Duodenal mucosa (tissue), 2 donors: ENCODE measurements around the gene CHCHD1.

Experiments
- H3K27ac ChIP-seq: one replicate; pipeline ENCODE4 v1.7.0; 2013; ENCODE audit warnings: low read depth, low read length
- H3K27me3 ChIP-seq, 2 donors: one replicate each; pipeline ENCODE4 v1.7.0; 2013; ENCODE audit warnings: low read length in 2 of 2, control low read depth in 1 of 2; ENCODE audit not compliant: insufficient read depth in 2 of 2, control insufficient read depth in 1 of 2
- H3K36me3 ChIP-seq, 2 donors: one replicate each; pipeline ENCODE4 v1.7.0; 2013; ENCODE audit warnings: low read length in 2 of 2, control low read depth in 1 of 2; ENCODE audit not compliant: insufficient read depth in 2 of 2, control insufficient read depth in 1 of 2
- H3K4me1 ChIP-seq, 2 donors: one replicate each; pipeline ENCODE4 v1.7.0; 2013; ENCODE audit warnings: low read length in 2 of 2, control low read depth in 1 of 2; ENCODE audit not compliant: insufficient read depth in 2 of 2, control insufficient read depth in 1 of 2
- H3K4me3 ChIP-seq, 2 donors: one replicate each; pipeline ENCODE4 v1.7.0; 2013; ENCODE audit warnings: low read length in 2 of 2, low read depth in 1 of 2
- H3K9ac ChIP-seq, 2 donors: one replicate each; pipeline ENCODE4 v1.7.0; 2013; ENCODE audit warnings: low read length in 2 of 2, low read depth in 1 of 2
- H3K9me3 ChIP-seq, 2 donors: one replicate each; pipeline ENCODE4 v1.7.0; 2013; ENCODE audit warnings: low read length in 2 of 2, control low read depth in 1 of 2; ENCODE audit not compliant: control insufficient read depth in 1 of 2

The CHCHD1 gene

DNA sequence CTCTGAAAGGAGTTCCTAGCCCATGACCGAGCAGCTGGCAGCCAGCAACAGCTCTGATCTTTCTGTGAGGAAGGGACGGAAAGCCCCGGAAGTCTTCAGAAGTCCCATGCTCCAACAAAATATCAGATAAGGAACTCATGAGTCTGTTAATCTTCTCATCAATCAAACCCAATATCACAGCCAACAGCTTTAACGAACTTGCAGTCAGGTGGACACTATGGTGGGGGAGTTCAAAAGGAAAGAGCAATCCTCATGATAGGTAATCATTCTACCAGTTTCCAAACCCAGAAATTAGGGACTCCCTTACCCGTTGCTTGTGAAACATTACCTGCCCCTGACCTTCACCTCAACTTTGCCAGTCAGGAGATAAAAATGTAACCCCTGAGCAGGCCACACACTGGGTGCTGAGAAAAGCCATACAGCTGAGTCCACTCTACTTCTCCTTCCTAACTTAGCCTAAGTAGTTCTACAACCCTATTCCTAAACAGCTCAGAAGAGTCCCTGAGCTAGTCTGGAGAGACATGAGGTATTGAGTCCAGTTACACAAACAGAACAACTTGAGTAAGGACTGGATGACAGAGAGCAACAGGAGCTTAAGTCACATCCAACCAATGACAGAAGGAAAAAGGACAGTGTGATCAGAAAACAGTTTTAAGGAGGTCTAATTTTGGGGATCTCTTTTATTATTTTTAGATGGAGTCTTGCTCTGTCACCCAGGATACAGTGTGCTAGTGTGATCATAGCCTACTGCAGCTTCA, 27.4 kb downstream of the CHCHD1 start:
- Histone ChIP-seq H3K4me1 (peaks cover 4 to 10% of the 10 kb centered on the region in 2 donors), H3K9ac (no peak overlapping the region), H3K27ac (no peak overlapping the region)

DNA sequence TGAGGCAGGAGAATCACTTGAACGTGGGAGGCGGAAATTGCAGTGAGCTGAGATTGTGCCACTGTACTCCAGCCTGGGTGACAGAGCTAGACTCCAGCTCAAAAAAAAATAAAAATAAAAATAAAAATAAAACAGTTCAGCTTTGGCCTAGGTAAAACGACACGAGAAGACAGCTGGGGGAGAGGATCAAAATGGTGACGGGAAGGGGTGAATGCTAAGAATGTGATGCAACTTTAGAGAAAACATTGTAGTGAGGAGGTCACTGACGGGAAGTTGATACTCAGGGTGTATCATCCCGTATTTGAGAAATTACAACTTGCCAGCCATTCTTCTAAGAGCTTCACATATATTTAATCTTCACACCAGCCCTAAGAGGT, 28.5 kb downstream of the CHCHD1 start:
- Histone ChIP-seq H3K4me1 (peaks cover 4 to 10% of the 10 kb centered on the region in 2 donors), H3K4me3 (peak overlapping the region; percentile 74 to 79), H3K9ac (peak overlapping the region; percentile 55 to 64), H3K27ac (no peak overlapping the region), H3K36me3 (peaks cover 44 to 59% of the 10 kb centered on the region in 2 donors), H3K9me3 (no peaks in the 10 kb centered on the region), H3K27me3 (no peaks in the 10 kb centered on the region)

More for the DNA sequence above, 27.4 kb downstream of the CHCHD1 start:
- Histone ChIP-seq H3K36me3 (peaks cover 36 to 60% of the 10 kb centered on the region in 2 donors), H3K9me3 (no peaks in the 10 kb centered on the region), H3K4me3 (no peak overlapping the region), H3K27me3 (no peaks in the 10 kb centered on the region)

DNA sequence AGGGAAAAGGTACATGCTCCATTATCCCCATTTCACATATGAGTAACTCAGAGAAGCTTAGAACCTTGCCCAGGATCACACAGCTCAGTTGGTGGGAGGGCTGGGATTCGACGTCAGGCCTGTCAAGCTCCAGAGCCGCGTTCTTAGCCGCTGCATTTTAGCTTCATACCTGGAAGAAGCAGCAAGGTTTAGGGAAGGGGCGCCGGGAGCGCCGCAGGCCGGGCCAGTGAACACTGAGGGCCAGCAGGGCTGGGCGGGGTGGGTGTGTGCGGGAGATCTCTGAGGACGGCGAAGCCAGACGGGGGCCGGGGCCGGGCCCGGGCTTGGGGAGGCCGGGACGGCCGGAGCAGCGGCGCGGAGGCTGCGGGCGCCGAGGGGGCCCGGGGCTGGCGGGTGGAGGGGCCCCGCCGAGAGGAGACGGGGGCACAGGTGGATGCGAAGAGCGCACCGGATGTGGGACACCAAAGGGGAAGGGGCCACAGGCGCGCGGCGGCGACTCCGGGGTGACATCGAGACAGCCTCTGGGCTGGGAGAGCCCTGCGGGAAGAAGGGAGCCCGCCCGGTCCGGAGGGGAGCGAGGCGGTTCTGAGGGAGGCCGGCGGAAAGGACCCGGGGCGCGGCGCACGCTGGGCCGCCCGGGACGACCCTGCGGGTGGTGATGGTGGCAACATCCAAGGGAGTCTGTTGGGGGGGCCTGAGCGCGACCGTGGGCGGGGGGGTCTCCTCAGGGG, 29.1 kb downstream of the CHCHD1 start:
- H3K4me3 ChIP-seq, result peak overlapping the region; percentile 74 to 79
- H3K27ac ChIP-seq, result peak overlapping the region; percentile 81
- H3K27me3 ChIP-seq, result no peaks in the 10 kb centered on the region
- H3K9me3 ChIP-seq, result no peaks in the 10 kb centered on the region
- H3K4me1 ChIP-seq, result peaks cover 4 to 10% of the 10 kb centered on the region in 2 donors
- H3K36me3 ChIP-seq, result peaks cover 39 to 54% of the 10 kb centered on the region in 2 donors
- peak overlapping the region; percentile 55 to 64 for H3K9ac ChIP-seq

DNA sequence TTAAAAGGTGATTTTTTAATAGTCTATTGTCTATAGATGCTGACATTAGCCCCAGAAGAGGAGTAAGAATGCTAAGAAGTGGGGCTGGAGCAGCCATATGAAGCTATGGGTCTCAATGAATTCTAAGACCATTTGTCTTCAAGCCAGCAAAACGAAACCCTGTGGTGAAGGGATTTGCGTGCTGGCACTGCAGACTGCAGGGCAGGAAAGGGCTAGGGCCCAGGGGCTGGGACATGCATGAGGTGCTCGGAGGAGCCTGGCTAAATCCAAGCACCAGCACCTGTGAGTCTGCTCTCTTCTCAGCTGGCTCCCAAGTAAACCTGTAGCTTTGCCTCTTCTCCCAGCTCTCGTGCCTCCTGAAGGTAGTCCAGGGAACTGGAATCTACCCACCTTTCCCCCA, 30.8 kb downstream of the CHCHD1 start:
- Histone ChIP-seq H3K36me3 (peaks cover 35 to 51% of the 10 kb centered on the region in 2 donors), H3K27ac (no peak overlapping the region)

DNA sequence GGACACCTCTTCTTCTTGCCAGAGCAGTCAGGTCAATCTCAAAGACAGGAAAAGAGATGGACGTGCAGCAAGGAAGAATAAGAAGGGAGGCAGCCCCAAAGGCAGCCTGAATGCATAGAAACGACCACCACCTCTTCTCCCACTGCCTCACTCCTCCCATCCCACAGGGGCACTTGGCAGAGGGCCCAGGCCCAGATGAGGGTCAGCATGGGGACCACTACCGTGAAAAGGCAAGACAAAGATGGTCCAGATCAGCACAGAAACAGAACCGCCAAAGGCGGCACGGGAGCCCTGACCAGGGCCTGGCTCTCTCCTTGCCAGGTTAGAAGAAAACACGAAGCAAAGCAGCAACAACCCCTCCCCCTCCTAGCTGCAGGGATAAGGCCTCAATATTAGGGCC, 31.5 kb downstream of the CHCHD1 start:
- Histone ChIP-seq H3K27me3 (no peaks in the 10 kb centered on the region), H3K4me3 (no peak overlapping the region), H3K9me3 (no peaks in the 10 kb centered on the region), H3K9ac (no peak overlapping the region), H3K36me3 (peaks cover 28 to 51% of the 10 kb centered on the region in 2 donors), H3K4me1 (peaks cover 4 to 10% of the 10 kb centered on the region in 2 donors), H3K27ac (no peak overlapping the region)

More for the DNA sequence above, 30.8 kb downstream of the CHCHD1 start:
- no peak overlapping the region for H3K4me3 ChIP-seq
- no peaks in the 10 kb centered on the region for H3K9me3 ChIP-seq
- H3K9ac ChIP-seq, result no peak overlapping the region
- H3K27me3 ChIP-seq, result no peaks in the 10 kb centered on the region
- peaks cover 4 to 10% of the 10 kb centered on the region in 2 donors for H3K4me1 ChIP-seq

GRCh38 chr10:73814276-73814895, 32.5 kb downstream of the CHCHD1 start:
- Histone ChIP-seq H3K27me3 (no peaks in the 10 kb centered on the region), H3K4me3 (no peak overlapping the region), H3K27ac (no peak overlapping the region), H3K9me3 (no peaks in the 10 kb centered on the region), H3K4me1 (peaks cover 11 to 14% of the 10 kb centered on the region in 2 donors), H3K36me3 (peaks cover 26 to 58% of the 10 kb centered on the region in 2 donors), H3K9ac (no peak overlapping the region)

GRCh38 chr10:73814896-73815718, 33.3 kb downstream of the CHCHD1 start:
- Histone ChIP-seq H3K4me3 (no peak overlapping the region), H3K27me3 (no peaks in the 10 kb centered on the region), H3K4me1 (peaks cover 16 to 18% of the 10 kb centered on the region in 2 donors), H3K27ac (no peak overlapping the region), H3K36me3 (peaks cover 26 to 61% of the 10 kb centered on the region in 2 donors), H3K9me3 (no peaks in the 10 kb centered on the region), H3K9ac (no peak overlapping the region)

DNA sequence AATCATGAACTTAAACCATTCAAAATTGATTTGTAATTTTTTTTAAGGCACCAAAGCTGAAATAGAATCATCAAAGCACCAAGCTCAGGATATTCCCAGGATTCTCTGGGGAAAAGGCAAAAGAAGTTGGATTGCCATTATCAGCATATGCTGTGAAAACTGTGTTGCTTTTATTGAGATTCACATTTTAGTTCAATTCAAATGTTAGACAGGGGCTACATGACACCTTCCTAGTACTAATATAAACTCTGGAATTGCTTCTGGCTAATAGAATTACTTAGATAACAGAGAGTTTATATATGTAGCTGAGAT, 33.8 kb downstream of the CHCHD1 start:
- Histone ChIP-seq H3K9ac (no peak overlapping the region), H3K27ac (no peak overlapping the region), H3K4me1 (peaks cover 13 to 16% of the 10 kb centered on the region in 2 donors), H3K36me3 (peaks cover 26 to 62% of the 10 kb centered on the region in 2 donors), H3K27me3 (no peaks in the 10 kb centered on the region), H3K4me3 (no peak overlapping the region), H3K9me3 (no peaks in the 10 kb centered on the region)

DNA sequence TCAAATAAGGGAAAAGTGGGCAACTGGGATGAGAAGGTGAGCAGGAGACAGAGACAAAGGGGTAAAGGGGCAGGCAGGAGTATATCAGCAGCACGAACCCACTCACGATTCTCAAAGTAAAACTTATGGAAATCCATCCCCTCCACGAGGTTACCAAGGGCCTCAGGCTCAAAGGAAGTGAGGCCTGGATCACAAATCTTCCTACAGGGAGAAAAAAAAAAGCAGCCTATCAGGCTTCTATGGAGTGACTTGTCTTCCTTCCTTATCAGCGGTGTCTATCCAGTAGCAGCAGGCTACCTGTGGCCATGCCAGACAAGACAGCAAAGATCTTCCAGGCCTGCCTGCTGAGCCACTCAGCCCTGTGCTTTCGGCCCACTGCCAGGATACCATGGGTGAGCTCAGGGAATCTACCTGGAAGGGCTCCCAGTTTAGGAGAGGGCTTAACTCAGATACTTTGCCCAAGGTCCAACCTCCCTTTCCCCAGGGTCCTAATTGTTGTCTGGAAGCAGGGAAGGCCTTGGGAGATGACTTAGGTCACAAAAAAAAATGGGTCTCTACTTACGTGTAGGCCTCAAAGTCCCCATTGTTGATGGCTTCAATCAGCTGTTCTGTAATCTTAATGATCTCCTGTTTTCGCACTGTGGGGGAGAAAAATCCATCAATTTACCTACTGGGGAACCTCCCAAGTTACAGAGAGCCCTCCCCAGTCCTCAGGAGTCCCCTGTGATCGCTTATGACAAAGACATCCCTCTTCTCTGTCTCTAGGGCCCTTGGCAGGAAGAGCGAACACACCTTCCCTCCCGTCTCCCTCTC, 35.3 kb downstream of the CHCHD1 start:
- Histone ChIP-seq H3K4me1 (peaks cover 13 to 15% of the 10 kb centered on the region in 2 donors), H3K36me3 (peaks cover 36 to 70% of the 10 kb centered on the region in 2 donors), H3K9ac (no peak overlapping the region), H3K27me3 (no peaks in the 10 kb centered on the region), H3K4me3 (no peak overlapping the region), H3K9me3 (no peaks in the 10 kb centered on the region), H3K27ac (no peak overlapping the region)
